COLO829 (cell line): ENCODE measurements around the gene DGCR8.

ENCODE experiments used
- DNase-seq: peaks from one replicate; pipeline ENCODE4 v3.0.0; 2012; ENCODE audit warnings: low spot score

Gene DGCR8

GRCh38 chr22:20079745-20080444 lies at the start of gene DGCR8:
Gene DGCR8 (plus strand): TSS chr22:20080241. CDS start chr22:20085964, 5,723 bp downstream.
- peak; percentile 95 for DNase-seq

- DNase-seq, result no peak
Observed at GRCh38 chr22:20031732-20032406, 48.2 kb upstream of the DGCR8 start.

GRCh38 chr22:20032407-20032991 lies 47.5 kb upstream of the DGCR8 start:
- DNase-seq, result no peak

- no peak for DNase-seq
Observed at GRCh38 chr22:20033045-20033706, 46.9 kb upstream of the DGCR8 start.

GRCh38 chr22:20034143-20034542 lies 45.9 kb upstream of the DGCR8 start:
- no peak for DNase-seq

GRCh38 chr22:20035375-20036083 lies 44.5 kb upstream of the DGCR8 start:
- DNase-seq, result no peak

- DNase-seq, result no peak
Observed at GRCh38 chr22:20036084-20036482, 44.0 kb upstream of the DGCR8 start.

- no peak for DNase-seq
Observed at GRCh38 chr22:20036535-20037392, 43.3 kb upstream of the DGCR8 start.

- no peak for DNase-seq
Observed at GRCh38 chr22:20037419-20037818, 42.6 kb upstream of the DGCR8 start.

GRCh38 chr22:20038574-20038973 lies 41.5 kb upstream of the DGCR8 start:
- no peak for DNase-seq

GRCh38 chr22:20039683-20040325 lies 40.2 kb upstream of the DGCR8 start:
- no peak for DNase-seq

- no peak for DNase-seq
Observed at GRCh38 chr22:20040327-20041200, 39.5 kb upstream of the DGCR8 start.

GRCh38 chr22:20043057-20043996 lies 36.7 kb upstream of the DGCR8 start:
- DNase-seq, result no peak

- no peak for DNase-seq
Observed at GRCh38 chr22:20043997-20044342, 36.1 kb upstream of the DGCR8 start.

- no peak for DNase-seq
Observed at GRCh38 chr22:20044495-20045151, 35.4 kb upstream of the DGCR8 start.

- no peak for DNase-seq
Observed at GRCh38 chr22:20046730-20047129, 33.3 kb upstream of the DGCR8 start.

GRCh38 chr22:20051927-20052308 lies 28.1 kb upstream of the DGCR8 start:
- DNase-seq, result no peak
